Stimulated activated CD8-positive, alpha-beta memory T cell treated with anti-CD3 and anti-CD28 coated beads, Interleukin-12 subunit alpha, Interleukin-12 subunit beta, amount 100 ng/mL, for 4 hours (primary cell): Measurements from ENCODE around the gene TEDC1.

Experiments used
- DNase-seq: peaks from one replicate; pipeline ENCODE4 v3.0.0-alpha.2; 2020; ENCODE audit warnings: low read depth

Gene TEDC1

DNA sequence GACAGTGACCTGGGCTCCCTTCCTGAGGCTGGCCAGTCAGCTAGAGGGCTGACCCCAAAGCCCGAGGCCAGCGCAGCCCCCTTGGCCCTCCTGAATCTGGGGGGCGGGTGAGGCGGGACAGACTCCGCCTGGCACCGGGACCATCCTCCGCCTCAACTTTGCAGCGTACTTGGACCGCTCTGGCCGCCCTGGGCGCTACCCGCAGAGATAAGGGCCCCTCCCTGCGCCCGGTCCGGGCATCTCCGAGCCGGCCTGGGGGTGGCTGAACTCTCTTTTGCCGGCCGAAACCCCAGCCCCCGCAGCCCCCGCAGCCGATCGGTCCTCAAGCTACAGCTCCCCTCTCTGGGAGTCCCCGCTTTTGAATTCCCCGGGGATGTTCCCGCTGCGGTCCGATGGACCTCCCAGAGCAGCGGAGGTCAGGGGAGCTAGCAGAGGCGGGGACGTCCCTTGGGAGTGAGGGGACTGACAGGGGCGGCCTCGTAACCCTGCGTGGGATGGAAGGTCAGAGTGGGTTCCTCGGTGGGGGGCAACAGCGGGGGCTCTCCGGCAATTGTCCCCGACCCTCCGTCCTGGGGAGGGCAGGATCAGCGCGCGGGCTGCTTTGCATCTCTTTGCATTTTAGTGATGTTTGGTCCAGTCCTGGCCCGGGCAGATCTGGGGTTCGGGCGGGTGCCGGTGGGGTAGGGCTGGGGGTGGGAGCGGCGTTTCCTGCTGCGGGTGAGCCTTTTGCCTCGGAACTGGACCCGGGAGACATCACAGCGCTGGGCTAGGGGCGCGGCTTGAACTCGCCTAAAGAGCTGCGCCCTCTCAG, 4.7 kb upstream of the TEDC1 start, which contains the start of gene CRIP1:
CRIP1 (plus strand) TSS at position 724 of the 811 bp plus-strand sequence. CDS start 374 bp downstream, outside the sequence.
- DNase-seq, result no peak

DNA sequence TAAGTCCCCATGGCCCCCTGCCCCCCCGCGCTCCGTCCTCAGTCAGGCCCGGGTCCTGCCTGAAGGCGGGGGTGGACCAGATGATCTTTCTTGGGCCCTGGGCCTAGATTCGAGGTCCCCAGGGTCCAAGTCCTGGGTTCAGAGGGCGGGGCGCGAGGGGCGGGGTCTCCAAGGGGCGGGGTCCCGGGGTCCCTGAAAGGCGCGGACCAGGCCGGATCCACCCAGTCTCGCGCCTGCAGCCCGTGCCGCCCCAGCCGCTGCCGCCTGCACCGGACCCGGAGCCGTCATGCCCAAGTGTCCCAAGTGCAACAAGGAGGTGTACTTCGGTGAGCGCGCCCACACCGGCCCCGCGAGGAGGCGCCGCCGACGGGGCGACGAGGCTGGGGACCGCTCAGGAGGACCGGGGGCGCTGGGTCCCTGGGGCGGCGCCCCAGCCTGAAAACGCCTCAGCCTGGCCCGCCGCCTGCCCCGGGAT, 4.0 kb upstream of the TEDC1 start:
- DNase-seq, result no peak

DNA sequence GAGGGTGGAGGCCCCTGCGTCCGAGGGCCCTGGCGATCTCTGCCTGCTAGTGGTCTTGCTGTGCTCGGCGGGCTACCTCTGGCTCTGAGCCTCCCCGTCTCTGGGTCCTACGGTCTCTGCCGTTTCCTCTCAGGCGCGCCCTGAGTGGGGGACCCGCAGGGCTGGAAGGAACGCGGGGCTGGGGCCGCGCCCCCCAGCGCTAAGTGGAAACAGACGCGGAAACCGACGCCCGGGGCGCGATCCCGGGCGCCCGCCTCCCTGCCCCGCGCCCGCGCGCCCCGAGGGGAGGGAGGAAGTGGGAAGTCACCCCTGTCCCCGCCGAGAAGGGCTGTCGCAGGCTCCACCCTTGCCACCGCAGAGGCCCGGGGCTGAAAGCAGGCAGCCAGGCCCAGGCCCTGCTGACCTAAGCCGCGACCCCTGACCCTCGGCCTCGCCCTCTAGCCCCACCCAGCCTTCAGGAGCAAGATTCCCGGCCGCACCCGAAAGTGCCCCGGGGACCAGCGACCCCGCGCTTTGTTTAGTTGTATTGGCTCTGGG, 3.5 kb upstream of the TEDC1 start:
- peak; percentile 58 for DNase-seq

DNA sequence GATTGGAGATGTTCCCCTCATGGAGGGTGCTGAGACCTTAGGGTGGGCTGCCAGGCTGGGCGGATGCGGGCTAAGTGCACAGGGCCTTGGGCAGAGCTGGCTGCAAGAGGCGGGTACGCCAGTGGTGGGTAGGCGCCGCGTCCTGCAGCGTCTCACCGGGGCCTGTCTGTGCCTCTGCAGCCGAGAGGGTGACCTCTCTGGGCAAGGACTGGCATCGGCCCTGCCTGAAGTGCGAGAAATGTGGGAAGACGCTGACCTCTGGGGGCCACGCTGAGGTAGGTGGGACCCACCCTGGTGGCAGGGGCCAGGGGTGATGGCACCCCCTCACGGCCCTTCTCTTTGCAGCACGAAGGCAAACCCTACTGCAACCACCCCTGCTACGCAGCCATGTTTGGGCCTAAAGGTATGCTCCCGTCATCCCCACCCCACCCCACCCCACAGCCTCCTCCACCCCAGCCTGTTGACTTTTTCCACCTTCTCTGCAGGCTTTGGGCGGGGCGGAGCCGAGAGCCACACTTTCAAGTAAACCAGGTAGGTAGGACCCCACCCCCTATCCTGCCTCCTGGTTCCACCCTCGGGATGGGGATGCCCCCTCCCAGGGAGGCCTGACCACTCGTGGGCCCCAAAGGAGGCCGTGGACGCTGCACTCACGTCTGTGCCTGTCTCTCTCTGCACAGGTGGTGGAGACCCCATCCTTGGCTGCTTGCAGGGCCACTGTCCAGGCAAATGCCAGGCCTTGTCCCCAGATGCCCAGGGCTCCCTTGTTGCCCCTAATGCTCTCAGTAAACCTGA, 2.9 kb upstream of the TEDC1 start:
- no peak for DNase-seq

DNA sequence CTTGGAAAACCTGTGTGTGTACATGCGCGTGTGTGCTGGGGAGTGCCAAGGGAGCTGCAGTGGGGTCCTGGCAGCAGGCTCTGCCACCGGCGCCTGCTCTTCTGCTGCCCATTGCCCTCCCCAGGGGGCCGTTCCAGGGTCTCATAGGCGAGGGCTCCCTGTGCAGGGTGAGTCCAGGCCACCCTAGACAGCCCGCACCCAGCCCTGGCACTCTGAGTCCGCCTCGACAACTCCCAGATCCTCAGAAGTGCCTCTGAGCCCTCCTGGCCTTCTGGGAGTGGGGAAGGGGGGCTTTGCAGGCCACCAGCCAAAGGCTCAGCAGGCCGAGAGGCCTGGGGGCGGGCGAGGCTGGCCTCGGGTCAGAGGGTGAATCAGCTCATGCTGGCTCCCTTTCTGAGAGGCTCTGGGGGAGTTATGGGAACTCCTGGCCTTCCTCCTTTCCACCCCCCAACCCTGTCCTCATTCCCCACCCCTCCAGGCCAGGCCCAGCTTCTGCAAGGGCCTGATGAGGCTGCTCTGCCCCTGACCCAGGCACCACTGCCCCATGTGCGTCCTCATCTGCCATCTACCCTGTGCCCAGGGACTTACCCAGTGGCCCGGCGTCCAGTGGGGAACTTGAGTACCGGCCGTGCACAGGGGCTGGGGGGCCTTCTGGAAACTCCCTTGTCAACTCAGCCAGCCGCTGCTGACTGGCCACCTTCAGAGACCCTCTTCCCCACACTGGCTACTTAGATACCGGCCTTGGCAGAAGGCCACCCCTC, 2.1 kb upstream of the TEDC1 start:
- DNase-seq, result no peak

DNA sequence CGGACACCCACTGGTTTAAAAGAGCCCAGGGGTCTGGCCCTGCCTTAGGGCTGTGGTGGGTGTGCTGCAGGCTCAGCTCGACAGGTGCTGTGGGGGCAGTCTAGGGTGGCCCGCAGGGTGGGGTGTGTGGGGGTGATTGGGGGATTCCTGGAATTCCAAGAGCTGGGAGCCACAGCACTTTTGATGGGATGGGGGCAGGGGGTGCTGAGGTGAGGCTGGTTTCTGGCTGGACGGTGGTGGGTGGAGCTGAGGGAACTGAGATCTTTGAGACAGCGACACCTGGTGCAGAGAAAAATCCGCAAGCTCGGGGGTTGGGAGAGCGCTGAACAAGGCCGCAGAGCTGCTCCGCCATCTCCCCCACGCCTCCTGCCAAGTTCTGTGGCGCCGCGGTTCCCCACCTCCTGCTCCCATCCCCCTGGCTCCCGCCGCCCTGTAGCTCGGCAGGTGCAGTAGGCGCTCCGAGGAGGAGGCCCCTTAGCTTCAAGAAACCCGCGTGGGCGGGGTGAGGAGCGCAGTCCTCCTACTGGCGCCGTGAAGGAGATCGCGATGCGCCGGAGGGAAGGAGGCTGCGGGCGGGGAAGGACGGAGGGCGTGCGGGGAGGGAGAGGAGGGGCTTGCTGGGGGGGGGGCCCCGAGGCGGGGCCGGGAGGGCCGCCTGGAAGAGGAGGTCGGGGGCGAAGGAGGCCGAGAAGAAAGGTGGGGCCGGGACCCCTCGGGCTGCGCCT, 1.3 kb upstream of the TEDC1 start:
- DNase-seq, result peak; percentile 70

DNA sequence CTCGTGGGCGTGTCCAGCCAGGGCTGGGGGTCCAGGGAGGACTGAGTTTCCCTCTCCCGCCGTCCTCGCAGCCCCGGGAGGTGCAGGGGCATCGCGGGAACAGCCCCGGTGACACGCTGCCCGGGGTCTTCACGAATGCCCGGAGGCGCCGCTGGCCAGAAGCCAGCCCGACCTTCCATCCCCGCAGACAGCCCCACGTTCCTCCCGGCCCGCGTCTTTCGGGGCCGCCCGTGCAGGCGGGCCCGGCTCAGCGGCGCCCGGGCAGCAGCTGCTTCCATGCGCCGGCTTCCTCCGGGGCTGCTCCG, 827 bp upstream of the TEDC1 start:
- DNase-seq, result no peak

DNA sequence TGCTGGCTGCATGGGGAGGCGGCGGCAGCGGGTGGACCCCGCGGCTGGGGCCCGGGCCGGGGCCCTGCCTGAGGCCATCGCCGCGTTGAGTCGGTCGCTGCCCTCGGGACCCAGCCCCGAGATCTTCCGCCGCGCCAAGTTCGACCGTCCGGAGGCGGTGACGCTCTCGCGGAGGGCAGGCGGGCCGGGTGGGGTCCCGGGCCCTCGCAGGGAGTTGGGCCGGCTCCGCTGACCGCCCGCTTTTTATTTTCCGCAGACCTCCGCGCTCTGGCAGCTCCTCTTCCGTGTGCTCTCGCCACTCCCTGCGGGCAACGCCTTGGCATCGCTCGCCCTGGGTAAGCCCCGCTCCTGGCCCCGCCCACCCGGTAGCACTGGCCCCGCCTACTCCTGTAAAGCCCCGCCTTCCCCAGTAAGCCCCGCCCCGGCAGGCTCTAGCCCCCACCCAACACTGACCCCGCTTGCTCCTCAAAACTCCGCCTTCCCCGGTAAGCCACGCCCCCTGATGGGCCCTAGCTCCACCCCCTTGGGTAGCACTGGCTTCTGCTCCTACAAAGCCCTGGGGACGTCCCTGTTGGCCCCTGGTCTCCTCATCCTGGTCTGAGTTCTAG, 424 bp downstream of the TEDC1 start:
- peak; percentile 66 for DNase-seq

DNA sequence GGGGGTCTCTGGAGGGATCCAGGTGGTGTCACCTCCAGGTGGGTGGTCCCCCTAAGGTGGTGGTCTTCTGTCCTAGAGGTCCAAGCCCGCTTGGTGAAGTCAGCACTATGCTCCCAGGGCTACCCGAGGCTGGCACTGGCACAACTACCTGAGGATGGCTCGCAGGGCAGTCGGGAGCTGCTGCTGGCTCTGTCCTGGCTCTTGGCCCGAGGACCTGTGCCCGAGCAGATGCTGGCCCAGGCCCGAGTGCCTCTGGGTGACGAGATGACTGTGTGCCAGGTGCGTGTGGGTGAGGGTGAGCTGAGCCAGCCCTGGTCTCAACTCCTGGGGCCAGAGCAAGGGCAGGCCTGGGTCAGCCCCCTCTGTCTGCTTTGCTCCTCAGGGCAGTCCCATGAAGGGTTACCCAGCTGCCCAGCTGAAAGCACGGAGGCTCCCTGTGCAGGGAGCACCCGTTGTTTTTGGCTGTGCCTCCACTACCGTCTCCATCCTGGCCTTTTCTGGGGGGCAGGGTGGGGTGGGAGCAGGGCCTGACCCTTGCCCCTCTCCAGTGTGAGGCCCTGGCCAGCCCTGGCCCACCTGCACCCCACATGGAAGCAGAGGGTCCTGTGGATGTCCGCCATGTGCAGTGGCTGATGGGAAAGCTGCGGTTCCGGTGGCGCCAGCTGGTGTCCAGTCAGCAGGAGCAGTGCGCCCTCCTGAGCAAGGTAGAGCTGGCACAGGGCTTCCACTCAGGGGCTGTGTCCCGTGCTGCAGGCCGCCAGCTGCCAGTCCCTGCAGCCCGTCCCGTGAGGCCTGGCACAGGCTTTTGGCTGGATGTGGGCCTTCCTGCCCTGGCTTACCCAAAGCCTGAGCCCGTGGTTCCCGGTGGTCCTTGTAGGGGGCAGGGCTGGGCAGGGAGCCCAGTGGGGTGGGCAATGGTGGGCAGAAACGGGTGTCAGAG, 1.3 kb downstream of the TEDC1 start:
- DNase-seq, result no peak

DNA sequence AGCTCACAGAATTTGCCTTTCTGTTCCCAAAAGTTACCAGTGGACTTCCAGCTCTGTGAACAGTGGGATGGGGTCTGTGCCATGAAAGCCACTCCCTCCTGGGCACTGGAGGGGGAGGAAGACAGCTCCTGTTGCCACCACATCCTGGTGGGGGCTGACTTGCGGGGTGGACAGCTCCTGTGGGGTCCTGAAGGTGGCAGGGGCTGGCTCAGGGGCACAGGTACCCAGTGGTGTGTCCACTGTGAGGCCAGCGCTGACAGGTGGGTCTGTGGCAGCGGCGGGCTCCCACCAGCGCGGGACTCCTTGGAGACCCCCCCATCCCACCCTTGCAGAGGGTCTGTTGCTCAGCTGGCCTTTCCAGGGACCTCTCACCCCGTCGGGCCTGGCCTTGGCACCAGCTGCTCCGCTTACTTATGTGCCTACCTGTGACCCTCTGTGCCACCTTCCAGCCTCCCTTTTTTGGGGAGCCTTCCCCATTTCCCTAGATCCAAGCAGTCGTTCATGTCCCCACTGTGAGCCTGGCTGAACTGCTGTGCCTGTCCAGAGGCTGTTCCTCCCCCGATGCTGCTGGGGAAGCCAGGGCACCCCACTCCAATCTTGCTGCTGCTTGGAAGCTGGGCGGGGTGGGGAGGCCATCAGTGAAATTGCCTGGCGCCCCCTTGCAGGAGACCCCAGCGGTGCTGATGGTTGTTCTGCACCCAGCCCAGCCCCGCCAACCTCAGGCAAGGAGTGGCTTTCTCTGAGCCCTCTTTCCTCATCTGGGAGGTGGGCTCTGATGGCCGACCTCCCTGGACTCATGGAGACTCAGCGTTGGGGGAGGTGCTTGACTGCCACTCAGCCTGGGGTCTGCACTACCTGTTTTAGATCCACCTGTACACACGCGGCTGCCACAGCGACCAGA, 2.2 kb downstream of the TEDC1 start:
- DNase-seq, result no peak

DNA sequence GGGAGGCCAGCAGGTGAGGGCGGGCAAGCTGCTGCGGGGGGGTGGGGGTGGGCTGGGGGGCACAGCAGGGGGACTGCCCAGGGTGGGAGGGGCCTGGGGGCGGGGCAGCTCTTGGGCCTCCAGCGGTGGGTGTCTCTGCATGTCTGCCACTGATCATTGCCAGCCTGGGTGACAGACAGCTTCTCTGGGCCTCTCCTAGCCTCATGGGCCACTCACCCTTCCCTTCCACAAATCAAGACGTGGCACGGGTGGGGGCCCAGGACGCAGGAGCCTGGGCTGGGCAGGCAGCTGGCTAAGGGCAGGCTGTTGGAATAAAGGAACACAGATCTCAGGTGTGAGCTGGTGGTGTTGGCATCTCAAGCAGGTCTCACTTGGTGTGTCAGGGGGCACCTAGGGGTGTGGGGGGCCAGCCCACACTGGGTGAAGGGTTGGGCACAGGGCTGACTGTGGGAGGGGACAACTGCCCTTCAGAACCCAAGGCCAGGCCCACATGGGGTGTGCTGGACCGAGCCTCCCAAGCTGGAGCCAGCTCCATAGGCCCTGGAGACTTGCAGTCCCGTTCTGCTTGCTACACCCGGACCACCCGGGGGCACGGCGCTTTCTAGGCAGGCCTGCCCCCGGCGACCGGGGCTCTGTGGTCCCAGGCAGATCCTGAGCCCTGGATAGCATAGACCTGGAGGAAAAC, 3.0 kb downstream of the TEDC1 start:
- DNase-seq, result no peak

DNA sequence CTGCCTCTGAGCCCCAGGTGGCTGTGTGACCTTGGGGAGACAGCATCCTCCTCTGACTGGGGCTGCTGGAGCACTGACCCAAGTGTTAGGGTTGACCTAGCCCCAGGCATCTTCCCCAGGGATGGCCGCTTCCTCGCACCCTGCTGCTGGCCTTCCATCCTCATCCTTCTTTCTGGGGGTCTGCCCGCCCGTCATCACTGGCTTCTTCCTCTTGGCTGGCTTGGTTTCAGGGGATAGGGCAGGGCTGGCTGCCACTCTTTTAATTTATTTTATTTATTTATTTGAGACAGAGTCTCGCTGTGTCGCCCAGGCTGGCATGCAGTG, 3.5 kb downstream of the TEDC1 start:
- DNase-seq, result no peak

DNA sequence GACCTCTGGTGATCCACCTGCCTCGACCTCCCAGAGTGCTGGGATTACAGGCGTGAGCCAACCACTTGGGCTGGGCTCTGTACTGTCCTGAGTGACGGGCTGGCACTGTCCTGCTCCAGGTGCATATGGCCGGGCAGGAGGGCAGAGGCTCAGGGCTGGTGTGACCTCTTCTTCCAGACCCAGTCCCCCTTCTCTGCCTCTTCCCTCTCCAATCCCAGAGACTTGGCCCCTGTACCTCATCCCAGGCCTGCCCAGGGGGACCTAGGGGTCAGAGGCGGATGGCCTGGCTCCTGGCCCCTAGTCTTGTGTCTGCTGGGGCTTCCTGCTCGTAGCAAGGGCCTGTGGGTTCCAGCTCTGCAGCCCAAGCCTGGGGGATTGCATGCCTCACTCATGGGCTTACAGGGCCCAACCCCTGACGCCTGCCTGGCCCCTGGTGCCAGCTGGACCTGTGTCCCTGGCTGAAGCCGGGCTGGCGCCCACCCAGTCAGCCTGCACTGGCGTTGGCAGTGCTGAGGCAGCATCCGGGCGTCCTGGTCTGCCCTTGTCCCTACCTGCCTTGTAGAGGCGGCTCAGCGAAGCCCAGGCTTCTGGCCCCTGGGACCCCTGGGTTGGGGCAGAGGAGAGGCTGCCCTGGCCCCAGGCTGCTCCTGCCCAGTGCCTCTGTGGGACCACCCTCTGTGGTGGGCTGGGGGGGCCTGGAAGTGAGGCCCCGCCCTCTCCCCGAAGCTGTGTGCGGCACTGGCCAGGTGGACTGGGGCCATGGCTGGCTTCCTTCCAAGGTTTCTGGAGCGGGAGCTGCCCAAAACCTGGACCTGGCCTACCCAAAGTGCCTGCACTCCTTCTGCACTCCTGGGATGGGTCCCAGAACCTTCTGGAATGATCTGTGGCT, 4.3 kb downstream of the TEDC1 start:
- DNase-seq, result no peak

DNA sequence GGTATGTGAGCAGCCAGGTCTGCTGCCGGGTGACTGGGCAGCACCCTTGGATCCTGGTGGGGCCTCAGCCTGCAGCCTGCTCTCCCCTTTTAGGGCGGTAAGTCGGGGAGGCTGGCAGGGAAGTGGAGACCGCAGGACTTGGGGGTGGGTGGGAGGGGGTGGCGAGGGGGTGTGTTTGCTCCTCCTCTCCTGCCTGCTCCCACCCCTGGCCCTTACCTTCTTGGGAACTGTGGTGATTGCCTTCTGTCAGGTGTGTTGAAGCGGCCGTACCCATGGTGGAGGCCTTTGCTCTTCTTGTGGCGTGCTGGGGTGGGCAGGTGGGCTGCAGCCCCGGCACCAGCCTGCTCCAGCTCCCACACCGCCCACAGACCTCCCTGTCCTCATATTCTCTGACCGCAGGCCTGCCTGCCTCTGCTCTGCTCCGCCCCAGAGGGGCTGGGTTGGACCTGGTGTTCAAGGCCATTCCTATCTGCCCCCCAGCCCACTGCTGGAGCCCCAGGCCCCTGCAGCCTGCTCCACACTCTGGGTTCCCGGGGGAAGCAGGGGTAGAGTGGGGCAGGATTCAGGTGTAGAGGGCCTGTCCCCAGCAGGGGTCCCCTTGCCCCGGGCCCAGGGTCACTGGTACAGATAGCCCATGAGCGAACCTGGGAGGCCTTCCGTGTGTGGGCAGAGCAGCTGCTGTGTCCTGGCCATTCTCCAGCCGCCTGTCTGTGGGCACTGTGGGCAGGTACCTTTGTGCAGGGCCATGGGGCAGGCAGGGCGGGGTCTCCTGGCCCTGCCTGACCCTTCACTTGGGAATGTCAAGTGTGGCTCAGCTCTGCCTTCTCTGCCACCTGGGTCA, 5.2 kb downstream of the TEDC1 start:
- DNase-seq, result no peak

DNA sequence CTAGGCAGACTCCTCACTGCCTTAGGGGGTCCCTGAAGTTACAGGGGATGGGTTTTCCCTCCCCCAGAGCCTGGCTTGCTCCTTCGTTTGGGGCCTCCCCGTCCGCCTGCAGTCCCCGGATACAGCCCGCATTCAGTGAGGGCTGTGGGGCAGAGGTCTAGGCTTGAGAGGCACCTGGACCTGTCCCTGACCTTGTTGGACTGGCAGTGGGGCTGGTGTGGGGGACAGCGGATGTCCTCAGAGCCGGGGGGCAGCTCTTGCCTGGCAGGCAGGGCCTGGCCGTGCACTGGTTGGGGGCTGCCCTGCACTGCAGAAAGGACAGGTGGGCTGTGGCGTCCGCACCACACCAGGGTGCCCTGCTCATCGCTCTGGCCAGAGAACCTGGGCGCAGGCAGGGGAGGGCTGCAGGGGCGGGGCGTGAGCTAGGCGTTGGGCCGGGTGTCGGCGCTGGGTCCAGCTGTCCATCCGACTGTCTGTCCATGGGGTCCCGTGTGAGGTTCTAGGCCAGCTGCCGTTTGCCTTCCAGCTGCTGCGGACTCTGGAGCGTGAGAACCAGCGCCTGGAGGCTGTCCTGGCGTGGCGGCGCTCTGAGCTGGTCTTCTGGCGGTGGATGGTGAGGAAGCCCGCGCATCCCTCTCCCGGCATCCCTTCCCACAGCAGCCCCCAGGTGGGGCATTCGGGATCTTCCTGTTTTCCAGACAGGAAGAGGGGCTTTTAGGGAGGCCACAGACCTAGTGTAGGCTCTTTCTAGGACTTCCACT, 6.0 kb downstream of the TEDC1 start:
- no peak for DNase-seq
